ENCODE data around the gene NNMT.

Gene NNMT

DNA sequence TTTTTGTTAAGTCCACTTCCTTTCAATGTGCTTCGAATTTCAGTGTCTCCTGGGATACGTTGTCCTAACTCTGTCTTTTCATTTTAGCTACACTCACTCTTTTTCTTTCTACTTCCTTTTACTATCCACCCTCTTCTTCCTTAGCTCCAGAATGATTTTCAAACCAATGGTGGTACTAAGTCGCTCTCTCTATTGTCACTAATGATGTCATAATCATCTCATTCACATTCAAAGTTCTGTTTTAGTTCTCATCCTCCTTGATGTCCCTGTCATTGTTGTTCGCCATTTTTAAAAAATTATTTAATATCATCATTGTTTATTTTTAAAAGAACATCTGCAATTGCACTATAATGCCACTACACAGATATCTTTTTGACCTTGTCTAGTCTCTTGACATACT lies 47.3 kb downstream of the NNMT start:
- TF ChIP-seq, protein P1, sequence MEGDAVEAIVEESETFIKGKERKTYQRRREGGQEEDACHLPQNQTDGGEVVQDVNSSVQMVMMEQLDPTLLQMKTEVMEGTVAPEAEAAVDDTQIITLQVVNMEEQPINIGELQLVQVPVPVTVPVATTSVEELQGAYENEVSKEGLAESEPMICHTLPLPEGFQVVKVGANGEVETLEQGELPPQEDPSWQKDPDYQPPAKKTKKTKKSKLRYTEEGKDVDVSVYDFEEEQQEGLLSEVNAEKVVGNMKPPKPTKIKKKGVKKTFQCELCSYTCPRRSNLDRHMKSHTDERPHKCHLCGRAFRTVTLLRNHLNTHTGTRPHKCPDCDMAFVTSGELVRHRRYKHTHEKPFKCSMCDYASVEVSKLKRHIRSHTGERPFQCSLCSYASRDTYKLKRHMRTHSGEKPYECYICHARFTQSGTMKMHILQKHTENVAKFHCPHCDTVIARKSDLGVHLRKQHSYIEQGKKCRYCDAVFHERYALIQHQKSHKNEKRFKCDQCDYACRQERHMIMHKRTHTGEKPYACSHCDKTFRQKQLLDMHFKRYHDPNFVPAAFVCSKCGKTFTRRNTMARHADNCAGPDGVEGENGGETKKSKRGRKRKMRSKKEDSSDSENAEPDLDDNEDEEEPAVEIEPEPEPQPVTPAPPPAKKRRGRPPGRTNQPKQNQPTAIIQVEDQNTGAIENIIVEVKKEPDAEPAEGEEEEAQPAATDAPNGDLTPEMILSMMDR (IDR thresholded peaks at IDR 0.05; ENCODE audit: low read depth, low read length, poor library complexity, severe bottlenecking) = no peak
- no peak for TF ChIP-seq EZH2phosphoT487 (IDR thresholded peaks at IDR 0.05; ENCODE audit: borderline replicate concordance, low read length)
- Histone ChIP-seq H3K9me2 (replicated peaks; ENCODE audit: control insufficient read depth, low read length) (no peaks in the 10 kb centered on the region), H3K27ac (ENCODE audit: low read depth, low read length) (no peak overlapping the region), H3K79me2 (ENCODE audit: control insufficient read depth, low read length) (no peaks in the 10 kb centered on the region), H3K36me3 (ENCODE audit: control insufficient read depth, low read length) (no peaks in the 10 kb centered on the region), H3K4me2 (ENCODE audit: low read length) (no peak overlapping the region), H3K4me1 (ENCODE audit: control insufficient read depth, low read length) (peaks cover 4% of the 10 kb centered on the region), H3F3A (ENCODE audit: control insufficient read depth, insufficient read depth) (no peaks in the 10 kb centered on the region), H3K4me3 (ENCODE audit: low read length) (no peak overlapping the region), H3K9me3 (ENCODE audit: control insufficient read depth, insufficient read depth, low read length) (no peaks in the 10 kb centered on the region), H4K20me1 (ENCODE audit: control insufficient read depth, insufficient read depth, low read depth, low read length) (no peaks in the 10 kb centered on the region), H3K27me3 (ENCODE audit: control insufficient read depth, low read length) (no peaks in the 10 kb centered on the region)

DNA sequence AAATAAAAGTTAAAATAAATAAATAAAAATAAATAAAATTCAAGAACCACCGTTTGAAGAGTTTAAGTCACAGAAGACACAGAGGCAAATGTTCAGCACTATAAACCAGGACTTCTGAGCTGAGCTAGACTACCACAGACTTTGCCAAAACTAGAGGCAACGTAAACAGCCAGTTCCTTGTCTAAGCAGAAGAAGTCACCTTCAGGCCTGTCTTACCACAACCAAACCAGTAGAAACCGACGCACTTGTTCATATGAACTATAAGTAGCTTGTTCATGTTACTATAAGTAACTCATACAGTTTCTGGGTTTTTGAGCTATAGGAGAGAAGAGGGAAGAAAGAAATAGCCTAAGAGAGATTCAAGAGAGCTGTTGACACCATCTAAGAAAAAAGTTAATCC lies 48.3 kb downstream of the NNMT start:
- Histone ChIP-seq H3K9me2 (replicated peaks; ENCODE audit: control insufficient read depth, low read length) (no peaks in the 10 kb centered on the region), H3F3A (ENCODE audit: control insufficient read depth, insufficient read depth) (no peaks in the 10 kb centered on the region), H3K4me3 (ENCODE audit: low read length) (no peak overlapping the region), H3K36me3 (ENCODE audit: control insufficient read depth, low read length) (no peaks in the 10 kb centered on the region), H3K79me2 (ENCODE audit: control insufficient read depth, low read length) (no peaks in the 10 kb centered on the region), H3K27me3 (ENCODE audit: control insufficient read depth, low read length) (no peaks in the 10 kb centered on the region), H3K27ac (ENCODE audit: low read depth, low read length) (no peak overlapping the region), H3K9me3 (ENCODE audit: control insufficient read depth, insufficient read depth, low read length) (no peaks in the 10 kb centered on the region), H3K4me1 (ENCODE audit: control insufficient read depth, low read length) (peaks cover 4% of the 10 kb centered on the region), H4K20me1 (ENCODE audit: control insufficient read depth, insufficient read depth, low read depth, low read length) (no peaks in the 10 kb centered on the region), H3K4me2 (ENCODE audit: low read length) (no peak overlapping the region)
- no peak for TF ChIP-seq EZH2phosphoT487 (IDR thresholded peaks at IDR 0.05; ENCODE audit: borderline replicate concordance, low read length)
- TF ChIP-seq, protein P1 (IDR thresholded peaks at IDR 0.05; ENCODE audit: low read depth, low read length, poor library complexity, severe bottlenecking) = no peak

DNA sequence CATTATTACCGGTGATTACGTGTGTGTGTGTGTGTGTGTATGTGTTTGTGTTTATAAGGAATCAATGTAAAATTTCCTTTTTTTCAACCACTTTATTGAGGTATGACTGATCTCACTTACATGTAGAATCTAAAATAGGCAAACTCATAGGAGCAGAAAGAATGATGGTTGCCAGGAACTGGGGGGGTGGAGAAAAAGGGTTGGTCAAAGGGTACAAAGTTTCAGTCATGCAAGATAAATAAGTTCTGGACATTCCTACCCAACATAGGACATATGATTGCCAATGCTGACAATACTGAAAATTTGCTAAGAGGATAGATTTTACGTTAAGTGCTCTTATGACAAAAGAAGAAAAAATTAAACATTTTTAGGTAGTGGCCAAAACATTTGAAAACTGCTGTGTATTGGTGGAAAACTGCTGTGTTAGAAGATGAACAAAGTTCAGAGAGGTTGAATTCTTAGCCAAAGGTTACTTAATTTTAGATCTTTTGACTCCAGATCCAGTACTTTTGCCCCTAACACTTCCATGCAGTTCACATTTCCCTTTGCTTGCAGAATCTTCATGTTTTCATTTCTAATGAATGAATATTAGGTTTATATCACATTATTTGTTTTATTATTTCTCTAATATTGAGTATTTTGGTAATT lies 49.5 kb downstream of the NNMT start:
- H3K9me2 ChIP-seq (replicated peaks; ENCODE audit: control insufficient read depth, low read length) = no peaks in the 10 kb centered on the region
- no peak overlapping the region for H3K4me2 ChIP-seq (ENCODE audit: low read length)
- no peaks in the 10 kb centered on the region for H3K9me3 ChIP-seq (ENCODE audit: control insufficient read depth, insufficient read depth, low read length)
- H3K4me3 ChIP-seq (ENCODE audit: low read length) = no peak overlapping the region
- no peaks in the 10 kb centered on the region for H3K79me2 ChIP-seq (ENCODE audit: control insufficient read depth, low read length)
- no peak overlapping the region for H3K27ac ChIP-seq (ENCODE audit: low read depth, low read length)
- H3K36me3 ChIP-seq (ENCODE audit: control insufficient read depth, low read length) = no peaks in the 10 kb centered on the region
- H3K4me1 ChIP-seq (ENCODE audit: control insufficient read depth, low read length) = no peaks in the 10 kb centered on the region
- H4K20me1 ChIP-seq (ENCODE audit: control insufficient read depth, insufficient read depth, low read depth, low read length) = no peaks in the 10 kb centered on the region
- TF ChIP-seq, protein P1 (IDR thresholded peaks at IDR 0.05; ENCODE audit: low read depth, low read length, poor library complexity, severe bottlenecking) = no peak
- TF ChIP-seq EZH2phosphoT487 (IDR thresholded peaks at IDR 0.05; ENCODE audit: borderline replicate concordance, low read length) = no peak
- no peaks in the 10 kb centered on the region for H3K27me3 ChIP-seq (ENCODE audit: control insufficient read depth, low read length)
- H3F3A ChIP-seq (ENCODE audit: control insufficient read depth, insufficient read depth) = no peaks in the 10 kb centered on the region
